Fibroblast of skin of right quadriceps (primary cell): Measurements from ENCODE around the gene XKR7.
A peak's percentile ranks its signal among the peaks of the same experiment; 100 is the strongest.

Experiments used
- DNase-seq: peaks from one replicate; pipeline ENCODE4 v3.0.0-alpha.2; 2013

Gene XKR7

GRCh38 chr20:31984981-31985471 lies 17.1 kb downstream of the XKR7 start:
- no peak for DNase-seq

- DNase-seq = no peak
These were observed 19.8 kb downstream of the XKR7 start for GRCh38 chr20:31987744-31988143.

GRCh38 chr20:31988430-31989015 lies 20.6 kb downstream of the XKR7 start:
- no peak for DNase-seq

- no peak for DNase-seq
These were observed 21.2 kb downstream of the XKR7 start for GRCh38 chr20:31989030-31989645.

- no peak for DNase-seq
These were observed 22.8 kb downstream of the XKR7 start for GRCh38 chr20:31990641-31991338.

GRCh38 chr20:31991339-31991705 lies 23.4 kb downstream of the XKR7 start:
- no peak for DNase-seq

GRCh38 chr20:31992086-31992485 lies 24.1 kb downstream of the XKR7 start:
- DNase-seq = no peak

- no peak for DNase-seq
These were observed 29.0 kb downstream of the XKR7 start for GRCh38 chr20:31996996-31997395.

- DNase-seq = no peak
These were observed 30.3 kb downstream of the XKR7 start for GRCh38 chr20:31998246-31998645.

GRCh38 chr20:32003325-32003724 lies 35.4 kb downstream of the XKR7 start:
- no peak for DNase-seq

GRCh38 chr20:32004963-32005362 lies 37.0 kb downstream of the XKR7 start:
- DNase-seq = peak; percentile 7

- DNase-seq = no peak
These were observed 38.1 kb downstream of the XKR7 start for GRCh38 chr20:32006053-32006452.

- no peak for DNase-seq
These were observed 39.2 kb downstream of the XKR7 start for GRCh38 chr20:32006841-32007786.

- DNase-seq = no peak
These were observed 40.1 kb downstream of the XKR7 start for GRCh38 chr20:32007787-32008616.

GRCh38 chr20:32009564-32009963 lies 41.6 kb downstream of the XKR7 start:
- DNase-seq = no peak

- DNase-seq = no peak
These were observed 42.1 kb downstream of the XKR7 start, which contains the start of gene CCM2L for GRCh38 chr20:32010101-32010500. CCM2L (plus strand) TSS chr20:32010438; CDS start chr20:32010455, 17 bp downstream.

GRCh38 chr20:32010666-32011065 lies 42.7 kb downstream of the XKR7 start:
- DNase-seq = no peak

GRCh38 chr20:32012159-32012688 lies 44.3 kb downstream of the XKR7 start:
- DNase-seq = no peak

GRCh38 chr20:32013326-32013725 lies 45.4 kb downstream of the XKR7 start:
- no peak for DNase-seq

GRCh38 chr20:32017711-32018251 lies 49.8 kb downstream of the XKR7 start:
- no peak for DNase-seq
